LNCaP clone FGC (cell line): ENCODE data around the gene CPSF4L.

ENCODE experiments used
- DNase-seq: peaks from one replicate; pipeline ENCODE4 v3.0.0-alpha.2; 2011; ENCODE audit warnings: low read depth
- H3K4me3 ChIP-seq: 2 replicates; pipeline ENCODE4 v1.5.1; 2011; ENCODE audit warnings: mild to moderate bottlenecking, low read depth, low read length, control low read depth
- TF ChIP-seq, protein P1 (sequence below): IDR thresholded peaks from 2 replicates; pipeline ENCODE4 v1.5.1; 2012; ENCODE audit warnings: mild to moderate bottlenecking; ENCODE audit not compliant: control insufficient read depth, insufficient read depth; ENCODE audit errors: extremely low read depth

Gene CPSF4L

DNA sequence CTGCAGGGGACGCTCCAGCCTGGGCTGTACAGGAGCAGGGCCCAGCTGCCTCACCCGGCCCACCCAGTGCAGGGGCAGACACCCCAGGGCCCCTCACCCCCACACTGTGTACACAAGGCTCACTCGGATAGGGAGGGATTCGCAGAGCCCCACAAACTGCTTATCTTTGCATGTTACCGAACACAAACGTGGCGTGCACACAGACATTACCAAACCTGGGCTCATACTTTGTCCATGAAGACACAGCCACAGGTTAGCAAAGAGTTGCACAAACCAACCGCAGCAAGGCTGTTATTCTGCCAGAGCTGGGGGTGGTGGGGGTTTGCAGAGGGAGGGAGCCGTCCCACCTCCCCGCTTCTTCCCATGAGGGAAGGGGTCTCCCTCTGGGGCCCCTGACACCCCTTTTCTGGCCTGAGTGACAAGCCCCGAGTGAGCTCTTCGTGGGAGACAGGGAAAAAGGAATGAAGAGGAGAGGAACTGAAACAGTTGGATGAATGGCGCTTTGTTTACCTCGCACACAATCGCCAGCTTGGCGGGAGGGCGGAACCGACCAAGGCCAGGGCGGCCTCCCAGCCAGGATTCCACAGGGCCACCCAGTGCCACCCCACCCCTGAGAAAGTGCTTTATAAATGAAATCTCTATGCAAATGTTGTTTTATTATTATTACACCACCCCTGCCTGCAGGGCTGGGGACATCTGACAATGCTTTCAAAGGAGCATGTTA is 434 bp upstream of the CPSF4L start:
- no peak for DNase-seq
- TF ChIP-seq, protein P1, sequence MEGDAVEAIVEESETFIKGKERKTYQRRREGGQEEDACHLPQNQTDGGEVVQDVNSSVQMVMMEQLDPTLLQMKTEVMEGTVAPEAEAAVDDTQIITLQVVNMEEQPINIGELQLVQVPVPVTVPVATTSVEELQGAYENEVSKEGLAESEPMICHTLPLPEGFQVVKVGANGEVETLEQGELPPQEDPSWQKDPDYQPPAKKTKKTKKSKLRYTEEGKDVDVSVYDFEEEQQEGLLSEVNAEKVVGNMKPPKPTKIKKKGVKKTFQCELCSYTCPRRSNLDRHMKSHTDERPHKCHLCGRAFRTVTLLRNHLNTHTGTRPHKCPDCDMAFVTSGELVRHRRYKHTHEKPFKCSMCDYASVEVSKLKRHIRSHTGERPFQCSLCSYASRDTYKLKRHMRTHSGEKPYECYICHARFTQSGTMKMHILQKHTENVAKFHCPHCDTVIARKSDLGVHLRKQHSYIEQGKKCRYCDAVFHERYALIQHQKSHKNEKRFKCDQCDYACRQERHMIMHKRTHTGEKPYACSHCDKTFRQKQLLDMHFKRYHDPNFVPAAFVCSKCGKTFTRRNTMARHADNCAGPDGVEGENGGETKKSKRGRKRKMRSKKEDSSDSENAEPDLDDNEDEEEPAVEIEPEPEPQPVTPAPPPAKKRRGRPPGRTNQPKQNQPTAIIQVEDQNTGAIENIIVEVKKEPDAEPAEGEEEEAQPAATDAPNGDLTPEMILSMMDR, result no peak
- H3K4me3 ChIP-seq, result no peak overlapping the region

DNA sequence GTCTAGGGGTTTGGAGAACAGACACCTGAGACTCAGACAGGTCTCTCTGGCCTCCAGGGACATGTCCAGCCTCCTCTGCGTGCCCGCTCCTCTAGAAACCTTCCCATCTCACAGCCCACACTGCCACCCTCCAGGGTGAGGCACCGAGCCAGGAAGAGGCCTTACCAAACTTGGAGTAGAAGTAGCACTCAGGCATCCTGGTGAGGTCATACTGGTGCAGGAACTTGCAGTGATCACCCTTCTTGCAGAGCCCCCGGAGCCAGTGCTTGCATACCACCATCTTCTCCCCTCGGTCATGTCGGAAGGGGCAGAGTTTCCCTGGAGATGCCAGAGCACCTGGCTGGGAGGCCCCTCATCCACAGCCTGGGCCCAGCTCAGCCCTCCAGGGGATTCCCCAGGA is 4.2 kb downstream of the CPSF4L start:
- DNase-seq, result no peak
- TF ChIP-seq, protein P1, result no peak
- H3K4me3 ChIP-seq, result no peak overlapping the region

DNA sequence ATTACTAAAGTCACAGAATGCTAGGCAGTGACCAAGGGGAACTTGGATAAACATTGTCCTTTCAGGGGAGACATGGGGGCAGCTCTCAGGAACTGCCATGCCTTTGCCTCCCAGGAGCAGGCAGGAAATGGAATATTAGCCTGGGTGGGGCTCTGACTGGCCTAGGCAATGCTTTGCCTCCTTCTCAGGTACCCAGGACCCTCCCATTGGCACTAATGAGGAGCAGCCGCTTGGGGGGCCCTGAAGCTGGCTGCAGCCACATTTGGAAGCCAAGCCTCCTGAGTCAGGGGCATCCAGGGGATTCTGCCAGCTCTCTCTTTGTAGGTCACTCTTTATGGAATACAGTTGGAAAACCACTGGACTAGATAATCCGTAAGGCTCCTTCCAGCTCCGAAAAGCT is 5.5 kb downstream of the CPSF4L start:
- no peak overlapping the region for H3K4me3 ChIP-seq
- no peak for DNase-seq
- TF ChIP-seq, protein P1, result no peak

DNA sequence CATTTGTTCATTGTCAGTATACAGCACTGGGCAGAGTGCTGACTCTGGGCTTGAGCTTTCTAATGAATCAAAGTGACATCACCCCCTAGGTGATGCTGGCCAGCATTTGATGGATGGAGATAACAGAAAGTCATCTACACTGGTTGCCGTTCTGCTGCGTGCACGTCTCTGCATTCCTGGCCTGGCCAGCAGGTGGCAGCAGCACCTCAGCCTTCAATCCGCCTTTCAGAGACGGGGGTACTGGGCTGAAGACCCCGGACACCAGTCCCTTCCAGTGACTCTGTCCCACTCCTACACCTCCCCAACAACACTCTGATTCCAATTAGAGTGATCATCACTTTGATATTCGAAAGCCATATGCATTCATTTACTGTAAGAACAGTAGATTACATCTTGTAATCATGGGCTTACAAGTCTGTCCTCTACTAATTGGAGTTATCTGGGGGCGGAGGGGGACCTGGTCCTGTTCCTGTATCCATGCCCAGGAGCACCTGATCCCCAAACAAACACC is 6.0 kb downstream of the CPSF4L start:
- TF ChIP-seq, protein P1, result peak; percentile 99
- no peak overlapping the region for H3K4me3 ChIP-seq
- no peak for DNase-seq

DNA sequence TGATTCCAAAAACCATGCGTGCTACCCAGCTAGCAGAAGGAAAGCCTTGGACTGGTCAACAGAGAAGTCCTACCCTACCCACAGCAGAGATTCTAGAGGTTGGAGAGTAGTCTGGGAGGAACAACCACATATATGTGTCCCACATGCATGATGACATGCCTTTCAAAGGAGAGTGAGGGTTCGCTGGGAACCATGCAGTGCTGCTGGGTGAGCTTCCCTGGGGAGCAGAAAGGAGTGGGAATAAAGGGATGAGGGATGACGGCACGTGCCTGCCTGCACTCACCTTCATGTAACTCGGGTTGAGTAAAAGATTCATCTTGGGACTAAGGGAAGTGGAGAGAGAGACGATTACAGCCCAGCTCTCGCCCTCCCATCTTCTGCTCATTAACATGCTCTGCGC is 9.8 kb downstream of the CPSF4L start:
- no peak overlapping the region for H3K4me3 ChIP-seq
- DNase-seq, result no peak
- TF ChIP-seq, protein P1, result no peak

DNA sequence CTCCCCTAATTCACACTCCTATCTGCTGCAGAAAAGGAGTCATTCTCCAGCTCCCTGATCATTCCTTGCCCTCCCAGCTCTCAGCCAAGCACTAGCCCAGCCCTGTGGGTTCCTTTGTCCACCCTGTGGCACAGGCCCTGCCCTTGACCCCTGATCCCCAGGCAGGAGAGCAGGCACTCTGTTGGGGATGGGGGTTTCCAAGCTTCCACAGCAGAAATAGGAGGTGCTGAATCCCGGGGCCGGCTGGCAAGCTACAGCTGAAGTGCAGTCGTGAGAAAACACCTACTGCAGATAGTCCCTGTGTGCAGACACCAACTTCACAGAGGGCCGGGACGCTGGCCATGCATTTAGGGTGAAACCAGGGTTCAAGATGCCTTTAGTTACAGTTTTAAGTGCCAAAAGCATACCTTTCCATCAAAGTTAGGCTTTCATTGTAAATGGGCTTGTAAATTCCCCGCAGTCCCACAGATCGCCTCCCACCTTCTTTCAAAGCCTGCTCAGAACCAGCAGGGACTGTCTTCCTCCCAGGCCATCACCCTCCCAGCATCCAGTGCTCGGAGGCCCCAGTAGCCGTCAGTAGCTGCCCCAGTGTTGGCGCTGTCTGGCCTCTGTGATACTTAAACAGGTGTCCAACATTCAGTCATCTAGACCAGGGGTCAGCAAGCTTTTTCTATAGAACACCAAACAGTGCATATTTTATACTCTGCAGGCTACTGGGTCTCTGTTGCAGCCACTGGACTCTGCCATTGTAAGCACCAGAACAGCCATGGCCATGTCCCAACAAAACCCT is 10.6 kb downstream of the CPSF4L start:
- TF ChIP-seq, protein P1, result no peak
- no peak overlapping the region for H3K4me3 ChIP-seq
- DNase-seq, result no peak
